ENCODE measurements around the gene TMEM121B.

- TF ChIP-seq CTCF (optimal IDR thresholded peaks at IDR 0.05 in 1 of 3, IDR thresholded peaks at IDR 0.05 in 1 of 3, conservative IDR thresholded peaks at IDR 0.05 in 1 of 3; ENCODE audit: extremely low read depth in 1 of 3, insufficient read depth in 2 of 3, low read length in 3 of 3) (no peak), EZH2 (IDR thresholded peaks at IDR 0.05; ENCODE audit: low read length) (no peak)
Observed at GRCh38 chr22:17108256-17109112, 12.7 kb downstream of the TMEM121B start.

Measured in keratinocyte (primary cell).